ENCODE data around the gene CDC42BPA. TPM values are rescaled to one million over a fixed set of nuclear protein-coding genes. Genes with fewer than 3 reads are reported as not detected.
"Not testable (repeated sequence)": the region's sequence is repeated elsewhere in the genome, so short reads cannot be mapped to it uniquely, and the experiment has no call there.

Gene CDC42BPA
- polyA plus RNA-seq, 1 donor (not counting 4 experiments of a cell fraction or from before 2014, with no cell fraction given), result 9.2 TPM

DNA sequence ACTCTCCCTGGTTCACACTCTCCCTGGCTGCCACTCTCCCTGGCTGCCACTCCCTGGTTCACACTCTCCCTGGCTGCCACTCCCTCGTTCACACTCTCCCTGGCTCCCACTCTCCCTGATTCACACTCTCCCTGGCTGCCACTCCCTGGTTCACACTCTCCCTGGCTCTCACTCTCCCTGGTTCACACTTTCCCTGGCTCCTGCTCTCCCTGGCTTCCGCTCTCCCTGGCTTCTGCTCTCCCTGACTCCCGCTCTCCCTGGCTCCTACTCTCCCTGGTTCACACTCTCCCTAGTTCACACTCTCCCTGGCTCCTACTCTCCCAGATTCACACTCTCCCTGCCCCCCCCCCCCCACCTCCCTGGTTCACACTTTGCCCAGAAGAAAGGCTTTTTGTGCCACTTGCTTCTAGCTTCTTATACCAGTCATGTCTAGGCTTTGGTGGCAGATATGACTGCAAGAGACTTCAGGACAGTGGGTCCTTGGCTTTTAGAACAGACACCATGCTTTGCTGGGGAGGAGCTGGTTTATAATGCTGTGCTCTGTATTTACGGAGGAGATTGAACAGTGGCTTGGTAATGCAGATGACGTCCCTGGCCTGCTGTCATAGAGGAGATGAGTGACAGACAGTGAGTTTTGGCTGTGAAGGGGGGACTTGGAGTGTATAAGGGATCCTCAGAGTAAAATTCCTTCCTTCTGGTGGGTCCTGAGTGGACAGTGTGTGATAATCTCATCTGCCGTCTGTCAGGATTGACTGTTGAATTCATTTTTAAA, 361.2 kb downstream of the CDC42BPA start:
- dilution Hi-C loops (cut with MboI; ENCODE audit: extremely low pct_ligation_motif_present, low sequenced_read_pairs), result no loop called here
- Histone ChIP-seq H3K27ac (ENCODE audit: control insufficient read depth, insufficient read depth, low read length) (no peak overlapping the region), H3K9ac (ENCODE audit: control insufficient read depth, extremely low read depth, insufficient read depth, low read length) (no peak overlapping the region), H3K36me3 (ENCODE audit: control insufficient read depth in 2 of 2, extremely low read depth in 1 of 2, insufficient read depth in 2 of 2, low read length in 2 of 2) (no peaks in the 10 kb centered on the region), H3K9me1 (ENCODE audit: control insufficient read depth, extremely low read depth, insufficient read depth, low read length) (no peaks in the 10 kb centered on the region), H3K4me2 (ENCODE audit: control insufficient read depth, extremely low read depth, insufficient read depth, low read depth, low read length) (no peak overlapping the region), H4K20me1 (ENCODE audit: control insufficient read depth, extremely low read depth, insufficient read depth, low read length) (no peaks in the 10 kb centered on the region), H3K4me1 (ENCODE audit: control insufficient read depth, extremely low read depth, insufficient read depth, low read length) (no peaks in the 10 kb centered on the region), H3K27me3 (ENCODE audit: control insufficient read depth, extremely low read depth, insufficient read depth, low read length) (no peaks in the 10 kb centered on the region), H2AFZ (ENCODE audit: control insufficient read depth, low read length) (no peak overlapping the region), H3K4me3 (ENCODE audit: control insufficient read depth in 2 of 3, extremely low read depth in 1 of 3, insufficient read depth in 2 of 3, low read depth in 1 of 3, low read length in 3 of 3) (no peak overlapping the region), H3K9me3 (ENCODE audit: control insufficient read depth, low read depth, low read length) (no peaks in the 10 kb centered on the region), H3K79me2 (ENCODE audit: control insufficient read depth, insufficient read depth, low read length) (no peaks in the 10 kb centered on the region)
- FAIRE-seq (no peak), DNase-seq (ENCODE audit: low read depth, low spot score) (no peak)
- no peak for TF ChIP-seq EZH2 (IDR thresholded peaks at IDR 0.05; ENCODE audit: low read length)
- TF ChIP-seq, protein P1, sequence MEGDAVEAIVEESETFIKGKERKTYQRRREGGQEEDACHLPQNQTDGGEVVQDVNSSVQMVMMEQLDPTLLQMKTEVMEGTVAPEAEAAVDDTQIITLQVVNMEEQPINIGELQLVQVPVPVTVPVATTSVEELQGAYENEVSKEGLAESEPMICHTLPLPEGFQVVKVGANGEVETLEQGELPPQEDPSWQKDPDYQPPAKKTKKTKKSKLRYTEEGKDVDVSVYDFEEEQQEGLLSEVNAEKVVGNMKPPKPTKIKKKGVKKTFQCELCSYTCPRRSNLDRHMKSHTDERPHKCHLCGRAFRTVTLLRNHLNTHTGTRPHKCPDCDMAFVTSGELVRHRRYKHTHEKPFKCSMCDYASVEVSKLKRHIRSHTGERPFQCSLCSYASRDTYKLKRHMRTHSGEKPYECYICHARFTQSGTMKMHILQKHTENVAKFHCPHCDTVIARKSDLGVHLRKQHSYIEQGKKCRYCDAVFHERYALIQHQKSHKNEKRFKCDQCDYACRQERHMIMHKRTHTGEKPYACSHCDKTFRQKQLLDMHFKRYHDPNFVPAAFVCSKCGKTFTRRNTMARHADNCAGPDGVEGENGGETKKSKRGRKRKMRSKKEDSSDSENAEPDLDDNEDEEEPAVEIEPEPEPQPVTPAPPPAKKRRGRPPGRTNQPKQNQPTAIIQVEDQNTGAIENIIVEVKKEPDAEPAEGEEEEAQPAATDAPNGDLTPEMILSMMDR (optimal IDR thresholded peaks at IDR 0.05 in 1 of 3, IDR thresholded peaks at IDR 0.05 in 1 of 3, conservative IDR thresholded peaks at IDR 0.05 in 1 of 3; ENCODE audit: extremely low read depth in 1 of 3, insufficient read depth in 2 of 3, low read length in 3 of 3), result no peak

DNA sequence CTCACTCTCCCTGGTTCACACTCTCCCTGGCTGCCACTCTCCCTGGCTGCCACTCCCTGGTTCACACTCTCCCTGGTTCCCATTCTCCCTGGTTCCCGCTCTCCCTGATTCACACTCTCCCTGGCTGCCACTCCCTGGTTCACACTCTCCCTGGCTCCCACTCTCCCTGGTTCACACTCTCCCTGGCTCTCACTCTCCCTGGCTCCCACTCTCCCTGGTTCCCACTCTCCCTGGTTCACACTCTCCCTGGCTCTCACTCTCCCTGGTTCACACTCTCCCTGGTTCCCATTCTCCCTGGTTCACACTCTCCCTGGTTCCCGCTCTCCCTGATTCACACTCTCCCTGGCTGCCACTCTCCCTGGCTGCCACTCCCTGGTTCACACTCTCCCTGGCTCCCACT, 362.4 kb downstream of the CDC42BPA start:
- DNase-seq (ENCODE audit: low read depth, low spot score); H3K9me3 ChIP-seq (ENCODE audit: control insufficient read depth, low read depth, low read length); H3K36me3 ChIP-seq (ENCODE audit: control insufficient read depth in 2 of 2, extremely low read depth in 1 of 2, insufficient read depth in 2 of 2, low read length in 2 of 2); H2AFZ ChIP-seq (ENCODE audit: control insufficient read depth, low read length); H3K79me2 ChIP-seq (ENCODE audit: control insufficient read depth, insufficient read depth, low read length); H3K27me3 ChIP-seq (ENCODE audit: control insufficient read depth, extremely low read depth, insufficient read depth, low read length); H3K27ac ChIP-seq (ENCODE audit: control insufficient read depth, insufficient read depth, low read length); dilution Hi-C loops (cut with MboI; ENCODE audit: extremely low pct_ligation_motif_present, low sequenced_read_pairs); H3K4me1 ChIP-seq (ENCODE audit: control insufficient read depth, extremely low read depth, insufficient read depth, low read length); H3K4me2 ChIP-seq (ENCODE audit: control insufficient read depth, extremely low read depth, insufficient read depth, low read depth, low read length); FAIRE-seq; H3K9me1 ChIP-seq (ENCODE audit: control insufficient read depth, extremely low read depth, insufficient read depth, low read length); H3K9ac ChIP-seq (ENCODE audit: control insufficient read depth, extremely low read depth, insufficient read depth, low read length); H4K20me1 ChIP-seq (ENCODE audit: control insufficient read depth, extremely low read depth, insufficient read depth, low read length); H3K4me3 ChIP-seq (ENCODE audit: control insufficient read depth in 2 of 3, extremely low read depth in 1 of 3, insufficient read depth in 2 of 3, low read depth in 1 of 3, low read length in 3 of 3): not testable (repeated sequence)

DNA sequence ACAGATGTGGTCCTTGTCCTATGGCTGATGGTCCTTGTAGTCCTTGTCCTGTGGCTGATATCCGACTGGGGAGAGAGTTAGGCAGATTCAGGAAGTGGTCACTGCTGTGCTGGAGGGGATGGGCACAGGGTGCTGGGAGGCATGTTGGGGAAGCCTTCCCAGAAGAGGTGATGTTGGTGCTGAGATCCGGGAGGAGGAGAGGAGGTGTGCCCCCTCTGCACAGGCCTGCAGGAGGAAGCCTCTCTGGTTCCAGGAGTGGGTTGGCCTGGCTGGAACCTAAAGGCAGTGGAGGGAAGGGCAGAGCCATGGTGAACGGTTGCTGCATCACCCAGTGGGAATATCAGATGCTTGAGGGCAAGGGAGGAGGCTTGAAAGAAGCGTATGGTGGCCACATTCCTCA, 363.5 kb downstream of the CDC42BPA start:
- H2AFZ ChIP-seq (ENCODE audit: control insufficient read depth, low read length), result no peak overlapping the region
- H3K79me2 ChIP-seq (ENCODE audit: control insufficient read depth, insufficient read depth, low read length), result no peaks in the 10 kb centered on the region
- no peaks in the 10 kb centered on the region for H4K20me1 ChIP-seq (ENCODE audit: control insufficient read depth, extremely low read depth, insufficient read depth, low read length)
- dilution Hi-C loops (cut with MboI; ENCODE audit: extremely low pct_ligation_motif_present, low sequenced_read_pairs), result no loop called here
- H3K4me1 ChIP-seq (ENCODE audit: control insufficient read depth, extremely low read depth, insufficient read depth, low read length), result no peaks in the 10 kb centered on the region
- no peaks in the 10 kb centered on the region for H3K9me1 ChIP-seq (ENCODE audit: control insufficient read depth, extremely low read depth, insufficient read depth, low read length)
- DNase-seq (ENCODE audit: low read depth, low spot score) (no peak), FAIRE-seq (no peak)
- H3K4me3 ChIP-seq (ENCODE audit: control insufficient read depth in 2 of 3, extremely low read depth in 1 of 3, insufficient read depth in 2 of 3, low read depth in 1 of 3, low read length in 3 of 3), result no peak overlapping the region
- H3K36me3 ChIP-seq (ENCODE audit: control insufficient read depth in 2 of 2, extremely low read depth in 1 of 2, insufficient read depth in 2 of 2, low read length in 2 of 2), result no peaks in the 10 kb centered on the region
- no peaks in the 10 kb centered on the region for H3K9me3 ChIP-seq (ENCODE audit: control insufficient read depth, low read depth, low read length)
- no peak for TF ChIP-seq EZH2 (IDR thresholded peaks at IDR 0.05; ENCODE audit: low read length)
- TF ChIP-seq, protein P1 (optimal IDR thresholded peaks at IDR 0.05 in 1 of 3, IDR thresholded peaks at IDR 0.05 in 1 of 3, conservative IDR thresholded peaks at IDR 0.05 in 1 of 3; ENCODE audit: extremely low read depth in 1 of 3, insufficient read depth in 2 of 3, low read length in 3 of 3), result no peak
- no peak overlapping the region for H3K4me2 ChIP-seq (ENCODE audit: control insufficient read depth, extremely low read depth, insufficient read depth, low read depth, low read length)
- H3K27me3 ChIP-seq (ENCODE audit: control insufficient read depth, extremely low read depth, insufficient read depth, low read length), result no peaks in the 10 kb centered on the region
- H3K9ac ChIP-seq (ENCODE audit: control insufficient read depth, extremely low read depth, insufficient read depth, low read length), result no peak overlapping the region
- no peak overlapping the region for H3K27ac ChIP-seq (ENCODE audit: control insufficient read depth, insufficient read depth, low read length)
